GM19467 (cell line): ENCODE results near the gene ZFYVE1.
"Not testable (repeated sequence)": the region's sequence is repeated elsewhere in the genome, so short reads cannot be mapped to it uniquely, and the experiment has no call there.

ENCODE experiments used
- ATAC-seq: cut with Tn5 transposase; IDR thresholded peaks from one replicate; pipeline ENCODE4 v1.9.1; 2021; ENCODE audit warnings: mild to moderate bottlenecking, moderate library complexity; ENCODE audit not compliant: unreplicated experiment

The ZFYVE1 gene

GRCh38 chr14:73007835-73008234, 19.1 kb downstream of the ZFYVE1 start:
- no peak for ATAC-seq

- not testable (repeated sequence) for ATAC-seq
Measured at GRCh38 chr14:73004641-73005040, 22.3 kb downstream of the ZFYVE1 start.

- ATAC-seq = no peak
Measured at GRCh38 chr14:73003681-73004080, 23.2 kb downstream of the ZFYVE1 start.

DNA sequence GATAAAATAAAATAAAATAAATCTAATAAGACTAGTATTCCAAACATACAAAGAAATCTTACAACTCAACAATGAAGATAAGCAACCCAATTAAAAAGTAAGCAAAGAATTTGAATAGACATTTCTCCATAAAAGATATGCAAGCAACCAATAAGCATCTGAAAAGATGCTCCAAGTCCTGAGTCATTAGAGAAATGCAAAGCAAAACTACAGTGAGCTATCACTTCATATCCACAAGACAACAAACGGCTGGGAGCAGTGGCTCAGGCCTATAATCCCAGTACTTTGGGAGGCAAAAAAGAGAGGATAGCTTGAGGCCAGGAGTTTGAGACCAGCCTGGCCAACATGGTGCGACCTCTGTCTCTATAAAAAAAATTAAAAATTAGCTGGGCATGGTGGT, 26.8 kb downstream of the ZFYVE1 start:
- ATAC-seq = no peak

DNA sequence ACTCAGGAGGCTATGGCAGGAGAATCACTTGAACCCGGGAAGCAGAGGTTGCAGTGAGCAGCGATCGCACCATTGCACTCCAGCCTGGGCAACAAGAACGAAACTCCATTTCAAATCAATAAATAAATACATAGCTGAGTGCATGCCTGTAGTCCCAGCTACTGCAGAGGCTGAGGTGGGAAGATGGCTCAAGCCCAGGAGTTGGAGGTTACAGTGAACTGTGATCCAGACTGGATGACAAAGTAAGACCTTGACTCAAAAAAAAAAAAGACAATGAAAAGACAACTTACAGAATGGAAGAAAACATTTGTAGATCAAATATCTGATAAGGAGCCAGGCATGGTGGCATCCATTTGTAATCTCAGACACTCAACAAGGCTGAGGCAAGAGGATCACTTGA, 27.6 kb downstream of the ZFYVE1 start:
- no peak for ATAC-seq

DNA sequence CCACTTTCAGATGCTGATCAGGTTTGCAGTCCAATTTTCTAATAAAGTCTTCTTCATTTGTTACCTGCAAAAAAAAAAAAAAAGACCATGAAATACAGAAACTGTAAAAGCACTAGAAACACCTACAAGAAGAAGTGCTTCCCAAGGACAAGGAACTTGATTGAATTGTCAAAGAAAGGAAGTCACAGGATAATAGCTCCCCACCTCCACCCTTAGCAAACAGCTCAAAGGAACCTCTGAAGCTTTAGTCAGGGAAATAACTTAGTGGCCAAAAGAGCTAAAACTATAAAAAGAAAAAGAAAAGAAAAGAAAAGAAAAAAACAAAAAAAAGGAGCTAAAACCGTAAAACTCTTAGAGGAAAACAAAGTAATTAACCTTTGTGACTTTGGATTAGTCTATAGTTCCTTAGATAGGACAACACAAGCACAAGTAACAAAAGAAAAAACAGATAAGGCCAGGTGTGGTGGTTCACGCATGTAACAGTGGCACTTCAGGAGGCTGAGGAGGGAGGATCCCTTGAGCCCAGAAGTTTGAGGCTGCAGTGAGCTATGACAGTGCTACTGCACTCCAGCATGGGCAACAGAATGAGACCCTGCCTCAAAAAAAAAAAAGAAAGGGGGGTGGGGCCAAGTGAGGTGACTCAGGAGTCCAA, 28.5 kb downstream of the ZFYVE1 start:
- ATAC-seq = no peak

GRCh38 chr14:72996916-72997315, 30.0 kb downstream of the ZFYVE1 start:
- no peak for ATAC-seq

DNA sequence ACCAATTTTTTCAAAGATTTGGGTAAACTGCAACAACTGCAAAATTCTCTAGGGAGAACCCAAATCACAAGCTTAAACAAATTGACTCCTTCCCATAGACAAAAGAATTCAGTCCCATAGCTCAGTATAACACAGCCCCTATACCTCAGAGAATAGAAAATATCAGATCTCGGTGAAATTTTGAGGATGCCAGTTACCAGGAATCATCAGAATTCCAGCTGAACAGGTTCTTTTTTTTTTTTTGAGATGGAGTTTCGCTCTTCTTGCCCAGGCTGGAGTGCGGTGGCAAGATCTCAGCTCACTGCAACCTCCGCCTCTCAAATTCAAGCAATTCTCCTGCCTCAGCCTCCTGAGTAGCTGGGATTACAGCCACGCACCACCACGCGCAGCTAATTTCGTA, 36.7 kb downstream of the ZFYVE1 start:
- no peak for ATAC-seq

GRCh38 chr14:72986857-72987256, 40.0 kb downstream of the ZFYVE1 start:
- no peak for ATAC-seq

DNA sequence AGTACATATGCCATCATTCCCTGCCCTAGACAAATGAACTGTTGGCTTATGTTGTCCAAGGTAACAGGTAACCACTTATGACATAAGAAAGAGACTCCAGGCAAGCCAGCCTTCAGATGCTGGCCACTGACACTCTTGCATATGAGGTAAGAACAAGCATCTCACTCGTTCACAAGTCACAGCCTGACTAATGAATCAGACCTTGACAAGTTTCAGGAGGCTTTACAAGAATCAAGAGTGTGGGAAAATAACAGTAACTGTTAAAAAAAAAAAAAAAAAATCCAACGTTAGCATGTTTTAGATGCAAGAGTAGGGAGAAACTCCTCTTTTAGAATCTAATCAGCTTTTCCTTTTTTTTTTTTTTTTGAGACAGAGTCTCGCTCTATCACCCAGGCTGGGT, 40.7 kb downstream of the ZFYVE1 start:
- ATAC-seq = no peak

DNA sequence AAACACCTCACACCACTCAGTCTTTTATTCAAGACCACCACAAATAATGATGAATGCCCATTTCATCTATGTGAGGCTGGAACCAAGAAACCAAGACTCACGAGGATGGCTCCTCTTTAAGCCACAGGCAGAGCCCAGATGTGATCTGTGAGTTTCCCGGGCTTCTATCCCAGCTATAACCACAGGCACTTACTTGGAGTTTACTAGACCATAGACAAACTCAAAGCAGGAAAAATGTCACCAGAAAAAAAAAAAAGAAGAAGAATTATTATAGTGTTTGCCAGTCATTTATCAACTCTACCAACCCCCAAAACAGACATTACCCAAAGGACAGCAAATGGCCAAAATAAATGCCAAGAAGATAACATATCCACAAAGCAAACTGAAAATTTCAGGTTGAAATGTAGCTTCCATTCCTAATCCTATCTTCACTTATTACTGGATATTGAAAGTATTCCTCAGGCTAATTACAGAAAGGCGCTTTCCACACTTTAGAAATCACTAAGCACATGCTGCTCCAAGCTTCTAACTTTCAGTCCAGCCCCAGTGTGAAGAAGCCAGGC, 44.7 kb downstream of the ZFYVE1 start:
- no peak for ATAC-seq

- no peak for ATAC-seq
Measured at GRCh38 chr14:72980863-72981262, 46.0 kb downstream of the ZFYVE1 start.

DNA sequence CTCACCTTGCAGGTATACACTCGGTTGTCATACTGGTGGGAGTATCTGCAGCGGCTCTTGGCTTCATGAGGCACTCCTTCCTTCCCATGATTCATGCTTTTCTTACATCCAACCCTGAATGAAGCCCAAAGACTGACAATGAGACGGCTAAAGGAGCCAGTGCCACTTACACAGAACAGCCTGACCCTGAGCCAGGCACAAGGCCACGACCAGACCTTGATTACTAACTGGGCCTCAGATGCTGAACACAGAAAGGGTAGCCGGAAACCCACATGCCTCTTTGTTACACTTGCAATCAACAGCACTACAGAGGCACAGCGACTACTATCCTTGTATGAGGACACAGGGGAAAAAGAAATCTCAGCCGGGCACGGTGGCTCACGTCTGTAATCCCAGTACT, 48.0 kb downstream of the ZFYVE1 start:
- no peak for ATAC-seq

DNA sequence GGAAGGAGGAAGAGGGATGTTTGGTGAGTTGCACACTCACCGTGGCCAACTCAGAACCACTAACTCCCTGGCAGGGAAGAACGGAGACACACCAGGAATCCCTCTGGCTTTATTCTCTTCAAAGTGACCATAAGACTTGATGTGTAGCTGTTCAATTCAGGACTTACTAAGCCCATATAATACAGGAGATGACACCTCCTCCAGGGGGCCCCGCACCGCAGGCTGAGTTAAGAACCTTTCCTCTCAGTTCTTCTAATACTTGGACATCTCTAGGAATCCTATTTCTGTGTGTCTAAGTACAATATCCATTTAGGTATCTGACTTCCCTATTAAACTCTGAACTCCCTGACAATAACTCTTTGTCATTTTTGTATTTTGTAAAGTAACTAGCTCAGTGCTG, 51.1 kb downstream of the ZFYVE1 start:
- no peak for ATAC-seq

- no peak for ATAC-seq
Measured at GRCh38 chr14:72974661-72975060, 52.2 kb downstream of the ZFYVE1 start.

GRCh38 chr14:72970824-72971434, 56.0 kb downstream of the ZFYVE1 start:
- ATAC-seq = no peak

GRCh38 chr14:72970058-72970630, 56.8 kb downstream of the ZFYVE1 start:
- ATAC-seq = no peak

DNA sequence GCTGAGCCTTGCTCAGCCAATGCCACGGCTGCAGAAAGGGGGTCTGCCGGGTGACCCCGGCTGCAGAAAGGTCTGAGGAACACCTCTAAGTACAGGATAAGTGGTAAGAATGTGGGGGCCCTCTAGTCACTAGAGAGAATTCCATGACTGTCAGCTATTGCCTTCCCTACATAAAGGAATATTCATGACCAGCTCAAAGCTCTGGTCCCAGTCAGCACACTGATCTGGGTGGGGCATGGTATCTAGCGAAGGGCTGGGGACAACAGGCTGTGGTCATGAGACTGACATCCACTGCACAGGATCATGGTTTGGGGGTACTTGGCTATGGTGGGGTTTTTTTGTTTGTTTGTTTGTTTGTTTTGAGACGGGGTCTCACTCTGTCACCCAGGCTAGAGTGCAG, 58.6 kb downstream of the ZFYVE1 start:
- no peak for ATAC-seq

- ATAC-seq = no peak
Measured at GRCh38 chr14:72966038-72966437, 60.9 kb downstream of the ZFYVE1 start.

GRCh38 chr14:72965249-72965648, 61.7 kb downstream of the ZFYVE1 start:
- no peak for ATAC-seq

DNA sequence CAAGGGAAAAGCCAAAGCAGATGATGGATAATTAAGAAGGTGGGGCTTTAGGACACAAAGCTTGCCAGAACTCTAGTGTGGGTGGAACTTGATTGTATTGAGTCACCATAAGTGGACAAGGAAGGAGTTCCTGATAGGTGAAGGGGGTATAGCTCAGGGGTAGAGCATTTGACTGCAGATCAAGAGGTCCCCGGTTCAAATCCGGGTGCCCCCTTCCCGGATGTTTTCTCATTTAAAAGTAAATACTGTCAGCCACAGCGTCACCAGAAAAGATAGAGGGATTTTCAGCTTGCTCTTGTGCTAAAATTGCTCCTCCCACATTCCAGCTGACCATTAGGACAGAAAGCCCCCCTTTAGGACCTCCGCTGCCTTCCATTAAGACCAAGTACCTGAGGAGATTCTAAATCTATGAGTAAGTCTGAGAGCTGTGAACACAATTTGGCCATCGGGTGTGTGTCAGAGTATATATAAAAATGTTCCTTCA, 64.0 kb downstream of the ZFYVE1 start:
- no peak for ATAC-seq

GRCh38 chr14:72962336-72962754, 64.6 kb downstream of the ZFYVE1 start:
- not testable (repeated sequence) for ATAC-seq
